H1 (cell line): ENCODE data around the gene GLTP. TPM values are rescaled to one million over a fixed set of nuclear protein-coding genes. Genes with fewer than 3 reads are reported as not detected.

Source experiments
- CTCF ChIA-PET: fragments of 300-600 bp; sonication (Branson Sonifier 250); formaldehyde crosslinking; loops from one replicate; lab custom pipeline; 2021; ENCODE audit not compliant: partially characterized antibody; lab: Charles Lee
- POLR2A ChIA-PET: fragments of 300-600 bp; sonication (Branson Sonifier 250); formaldehyde crosslinking; loops from one replicate; lab custom pipeline; 2021; ENCODE audit warnings: inconsistent platforms; ENCODE audit not compliant: partially characterized antibody; lab: Charles Lee
- DNase-seq, 2 experiments: peaks; one replicate each; pipeline versions ENCODE4 v3.0.0 to v3.0.0-alpha.2; 2010 to 2022; ENCODE audit warnings: low spot score in 2 of 2, low read depth in 1 of 2, mixed read lengths in 1 of 2
- FAIRE-seq: peaks from 2 replicates; lab custom pipeline; 2011; peaks lifted over from hg19 to GRCh38; lab: Jason Lieb, UNC
- H2AFZ ChIP-seq: 2 replicates; pipeline ENCODE4 v1.8.1; 2012; ENCODE audit warnings: low read length, inconsistent platforms
- H2AK5ac ChIP-seq: 2 replicates; pipeline ENCODE4 v1.6.1; 2013; ENCODE audit warnings: low read depth, low read length
- H2BK120ac ChIP-seq: replicated peaks from 2 replicates; pipeline ENCODE3; 2013; ENCODE audit warnings: low read depth, low read length, inconsistent platforms
- H2BK12ac ChIP-seq: 2 replicates; pipeline ENCODE4 v1.6.1; 2013; ENCODE audit warnings: low read depth, low read length
- H2BK15ac ChIP-seq: 2 replicates; pipeline ENCODE4 v1.6.1; 2013; ENCODE audit warnings: low read length
- H2BK20ac ChIP-seq: 2 replicates; pipeline ENCODE4 v1.6.1; 2013; ENCODE audit warnings: low read length
- H2BK5ac ChIP-seq: 2 replicates; pipeline ENCODE4 v1.6.1; 2013; ENCODE audit warnings: low read depth, low read length
- H3K14ac ChIP-seq: 2 replicates; pipeline ENCODE4 v1.6.1; 2013; ENCODE audit warnings: inconsistent platforms; ENCODE audit not compliant: insufficient read length
- H3K18ac ChIP-seq: 2 replicates; pipeline ENCODE4 v1.6.1; 2013; ENCODE audit warnings: low read length; ENCODE audit errors: extremely low read depth
- H3K23ac ChIP-seq: 2 replicates; pipeline ENCODE4 v1.6.1; 2013; ENCODE audit warnings: inconsistent platforms; ENCODE audit not compliant: insufficient read length
- H3K23me2 ChIP-seq: 2 replicates; pipeline ENCODE4 v1.6.1; 2013; ENCODE audit warnings: low read depth, low read length
- H3K27ac ChIP-seq: 2 replicates; pipeline ENCODE4 v1.6.1; 2011; ENCODE audit warnings: low read depth, low read length, inconsistent platforms
- H3K27me3 ChIP-seq, 4 experiments: replicated peaks in 1 of 4; 1 replicate in 1 of 4; 2 replicates in 3 of 4; pipeline versions ENCODE4 v1.6.1 to v1.8.1; 2011 to 2013; ENCODE audit warnings: low read length in 3 of 4, mild to moderate bottlenecking in 3 of 4, inconsistent platforms in 2 of 4, mixed read lengths in 2 of 4, moderate library complexity in 1 of 4; ENCODE audit not compliant: control insufficient read depth in 3 of 4, insufficient read depth in 3 of 4; ENCODE audit errors: extremely low read depth in 1 of 4
- H3K36me3 ChIP-seq, 4 experiments: 2 replicates each; pipeline versions ENCODE4 v1.6.1 to v1.8.1; 2011 to 2013; ENCODE audit warnings: mild to moderate bottlenecking in 4 of 4, low read length in 3 of 4, moderate library complexity in 2 of 4, control low read depth in 1 of 4, inconsistent platforms in 1 of 4; ENCODE audit not compliant: insufficient read depth in 4 of 4, control insufficient read depth in 2 of 4
- H3K4ac ChIP-seq: replicated peaks from 2 replicates; pipeline ENCODE3; 2013; ENCODE audit warnings: low read length, low read depth, mixed read lengths, inconsistent platforms; ENCODE audit not compliant: insufficient read length
- H3K4me1 ChIP-seq, 4 experiments: replicated peaks in 1 of 4; 1 replicate in 1 of 4; 2 replicates in 3 of 4; pipeline versions ENCODE4 v1.6.1 to v1.8.1; 2011 to 2013; ENCODE audit warnings: low read length in 3 of 4, inconsistent platforms in 2 of 4, mixed read lengths in 1 of 4; ENCODE audit not compliant: insufficient read depth in 4 of 4, control insufficient read depth in 3 of 4
- H3K4me2 ChIP-seq, 2 experiments: 2 replicates each; pipeline versions ENCODE4 v1.6.1 to v1.8.1; 2011 to 2013; ENCODE audit warnings: low read depth in 2 of 2, low read length in 2 of 2, control low read depth in 1 of 2, inconsistent platforms in 1 of 2, mild to moderate bottlenecking in 1 of 2; ENCODE audit not compliant: insufficient read depth in 1 of 2
- H3K4me3 ChIP-seq, 4 experiments: fragments of 200-600, 300-600 bp in 1 of 4; sonication (generic), shearing (Covaris generic), sonication (Bioruptor Twin) in 1 of 4; 2 replicates each; pipeline versions ENCODE4 v1.5.1 to v1.8.1; 2011 to 2016; ENCODE audit warnings: low read length in 4 of 4, low read depth in 3 of 4, control low read depth in 2 of 4, inconsistent platforms in 2 of 4, mild to moderate bottlenecking in 2 of 4, mixed read lengths in 1 of 4, moderate library complexity in 1 of 4; ENCODE audit not compliant: insufficient read depth in 2 of 4; ENCODE audit errors: extremely low read depth in 1 of 4
- H3K56ac ChIP-seq: replicated peaks from 2 replicates; pipeline ENCODE3; 2013; ENCODE audit warnings: low read depth, mild to moderate bottlenecking, mixed read lengths, low read length, inconsistent platforms; ENCODE audit not compliant: insufficient read length
- H3K79me1 ChIP-seq: 2 replicates; pipeline ENCODE4 v1.6.1; 2013; ENCODE audit warnings: low read depth, low read length, control low read depth
- H3K79me2 ChIP-seq, 2 experiments: 2 replicates each; pipeline versions ENCODE4 v1.6.1 to v1.8.1; 2012 to 2013; ENCODE audit warnings: low read length in 2 of 2, mild to moderate bottlenecking in 2 of 2, inconsistent platforms in 1 of 2; ENCODE audit not compliant: insufficient read depth in 2 of 2, control insufficient read depth in 1 of 2
- H3K9ac ChIP-seq, 4 experiments: replicated peaks in 1 of 4; 1 replicate in 1 of 4; 2 replicates in 3 of 4; pipeline versions ENCODE4 v1.6.1 to v1.8.1; 2011 to 2013; ENCODE audit warnings: low read depth in 3 of 4, low read length in 3 of 4, control low read depth in 2 of 4, mild to moderate bottlenecking in 2 of 4, moderate library complexity in 2 of 4, inconsistent platforms in 1 of 4; ENCODE audit errors: extremely low read depth in 1 of 4
- H3K9me3 ChIP-seq, 2 experiments: 2 replicates each; pipeline versions ENCODE4 v1.6.1 to v1.8.1; 2012 to 2013; ENCODE audit warnings: mild to moderate bottlenecking in 2 of 2, moderate library complexity in 2 of 2, control low read depth in 1 of 2, inconsistent platforms in 1 of 2, low read depth in 1 of 2, low read length in 1 of 2, mixed read lengths in 1 of 2; ENCODE audit not compliant: insufficient read depth in 2 of 2
- H4K20me1 ChIP-seq, 2 experiments: replicated peaks in 1 of 2; 2 replicates each; pipeline versions ENCODE3 to v1.8.1; 2011 to 2013; ENCODE audit warnings: inconsistent platforms in 2 of 2, low read length in 2 of 2, mild to moderate bottlenecking in 1 of 2; ENCODE audit not compliant: insufficient read depth in 2 of 2, control insufficient read depth in 1 of 2
- H4K5ac ChIP-seq: 2 replicates; pipeline ENCODE4 v1.6.1; 2013; ENCODE audit warnings: low read length, low read depth, mixed read lengths, inconsistent platforms; ENCODE audit not compliant: insufficient read length
- H4K8ac ChIP-seq: 2 replicates; pipeline ENCODE4 v1.8.0; 2013; ENCODE audit warnings: mild to moderate bottlenecking, moderate library complexity, low read length, inconsistent platforms; ENCODE audit not compliant: insufficient read depth; ENCODE audit errors: extremely low read depth
- H4K91ac ChIP-seq: replicated peaks from 2 replicates; pipeline ENCODE3; 2013; ENCODE audit warnings: low read length, mixed read lengths, inconsistent platforms; ENCODE audit not compliant: insufficient read length
- ASH2L ChIP-seq: fragments of 200-600, 300-600 bp; sonication (generic); IDR thresholded peaks from one replicate; pipeline ENCODE4 v1.7.1; 2017; ENCODE audit warnings: low read length
- BACH1 ChIP-seq: IDR thresholded peaks from 2 replicates; pipeline ENCODE4 v1.6.1; 2012; ENCODE audit warnings: low read length, improper control_type of control experiment
- CBX5 ChIP-seq: fragments of 300-800, 300-1000 bp; sonication (generic); IDR thresholded peaks from 2 replicates; pipeline ENCODE4 v1.7.1; 2016; ENCODE audit warnings: antibody characterized with exemption, low read length, low read depth
- CEBPB ChIP-seq: IDR thresholded peaks from 2 replicates; pipeline ENCODE4 v1.6.1; 2012; ENCODE audit warnings: low read depth, low read length
- CREB1 ChIP-seq: IDR thresholded peaks from 2 replicates; pipeline ENCODE4 v1.6.1; 2012; ENCODE audit warnings: inconsistent platforms
- KDM4A ChIP-seq: IDR thresholded peaks from one replicate; pipeline ENCODE4 v1.7.1; 2012; ENCODE audit warnings: low read depth, mild to moderate bottlenecking, moderate library complexity, low read length, inconsistent platforms; ENCODE audit not compliant: severe bottlenecking
- MAFK ChIP-seq: IDR thresholded peaks from 2 replicates; pipeline ENCODE4 v1.6.1; 2012; ENCODE audit warnings: low read depth, mild to moderate bottlenecking, improper control_type of control experiment, low read length
- POLR2AphosphoS5 ChIP-seq: IDR thresholded peaks from 2 replicates; pipeline ENCODE4 v1.6.1; 2011; ENCODE audit warnings: low read depth, low read length
- RAD21 ChIP-seq, 2 experiments: IDR thresholded peaks in 1 of 2; conservative IDR thresholded peaks in 1 of 2; 2 replicates each; pipeline ENCODE4 v1.6.1; 2011; ENCODE audit warnings: low read depth in 2 of 2, low read length in 2 of 2, improper control_type of control experiment in 1 of 2, inconsistent platforms in 1 of 2, mild to moderate bottlenecking in 1 of 2, moderate library complexity in 1 of 2
- RFX5 ChIP-seq: IDR thresholded peaks from 2 replicates; pipeline ENCODE4 v1.6.1; 2011; ENCODE audit warnings: low read depth, low read length, improper control_type of control experiment, borderline replicate concordance
- SIN3A ChIP-seq, 2 experiments: IDR thresholded peaks in 1 of 2; conservative IDR thresholded peaks in 1 of 2; 2 replicates each; pipeline ENCODE4 v1.6.1; 2011 to 2012; ENCODE audit warnings: low read length in 2 of 2, improper control_type of control experiment in 1 of 2, low read depth in 1 of 2, mild to moderate bottlenecking in 1 of 2
- SIRT6 ChIP-seq: IDR thresholded peaks from one replicate; pipeline ENCODE4 v1.7.1; 2012; ENCODE audit warnings: low read length, inconsistent platforms
- SP1 ChIP-seq: IDR thresholded peaks from 2 replicates; pipeline ENCODE4 v1.6.1; 2011; ENCODE audit warnings: low read depth, low read length
- SRF ChIP-seq: IDR thresholded peaks from 2 replicates; pipeline ENCODE4 v1.6.1; 2011; ENCODE audit warnings: mild to moderate bottlenecking, low read depth, low read length, moderate library complexity
- TBP ChIP-seq: IDR thresholded peaks from 2 replicates; pipeline ENCODE4 v1.6.1; 2011; ENCODE audit warnings: low read depth, low read length, improper control_type of control experiment
- ZNF274 ChIP-seq: IDR thresholded peaks from 2 replicates; pipeline ENCODE4 v1.7.0; 2012; ENCODE audit warnings: low read length, borderline replicate concordance; ENCODE audit errors: extremely low read depth
- WGBS, 2 experiments: shearing (Covaris generic) in 1 of 2; methylation state at CpG; one replicate each; pipeline versions ENCODE4 v1.1.6 to v1.1.7; 2013 to 2015; ENCODE audit warnings: low lambda C conversion rate in 2 of 2, mixed read lengths in 2 of 2, inconsistent platforms in 1 of 2, low coverage in 1 of 2, missing lambda C conversion rate in 1 of 2; ENCODE audit not compliant: insufficient replicate concordance in 2 of 2, insufficient coverage in 1 of 2, insufficient read length in 1 of 2; ENCODE audit errors: extremely low coverage in 1 of 2, missing lambda C conversion rate in 1 of 2; 5-methylcytosine and 5-hydroxymethylcytosine counted together
- polyA plus RNA-seq, 7 experiments: library from polyadenylated mRNA; depleted of rRNA in 3 of 7; stranded (reverse) in 5 of 7; unstranded in 2 of 7; fragments of >200 nt in 5 of 7; fragments of 200-250 nt in 2 of 7; gene quantifications; 1 replicate in 5 of 7; 2 replicates in 1 of 7; 4 replicates in 1 of 7; pipeline versions ENCODE4 v1.2.1 to v1.2.3, GENCODE V29; 2011 to 2013; ENCODE audit warnings: missing spikeins in 2 of 7, mixed read lengths in 2 of 7
- total RNA-seq: library from RNA; stranded (reverse); fragmentation: NEBNext Ultra II Directional; extraction: Animal tissue kit (Norgen Biotek cat#: 25700); gene quantifications from 2 replicates; pipeline ENCODE4 v1.2.1, GENCODE V29; 2021

The GLTP gene
- total and polyA plus RNA-seq, 2 of the 8 experiments (the other 6 are each of a cell fraction or from before 2014, with no cell fraction given): 9.8 to 26.1 TPM

DNA sequence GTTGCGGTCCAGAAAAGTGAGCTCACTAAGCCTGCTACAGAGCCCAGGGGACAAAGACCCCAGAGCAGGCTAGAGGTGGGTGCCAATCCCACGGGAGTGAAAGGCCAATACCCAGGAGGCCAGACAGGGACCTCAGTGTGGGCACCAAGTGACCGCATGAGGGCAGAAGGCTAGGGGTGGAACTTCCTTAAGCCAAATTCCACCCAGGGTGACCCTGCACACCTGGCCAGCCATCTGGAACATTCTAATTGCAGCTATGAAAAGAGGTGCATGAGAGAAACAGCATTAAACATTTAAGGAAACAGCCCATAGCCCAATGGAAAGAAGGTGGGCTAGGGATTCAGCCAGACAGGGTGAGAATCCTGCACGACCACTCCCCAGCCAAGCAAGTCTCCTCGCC is 19.4 kb downstream of the GLTP start:
- H2BK12ac ChIP-seq: no peak overlapping the region
- peaks cover 2% of the 10 kb centered on the region in 2 experiments for H4K20me1 ChIP-seq
- H2AFZ ChIP-seq: no peak overlapping the region
- no peak overlapping the region for H3K4me3 ChIP-seq
- no peak overlapping the region for H3K14ac ChIP-seq
- no peaks in the 10 kb centered on the region; a peak in 3 of 8 replicates for H3K36me3 ChIP-seq
- no peak overlapping the region for H3K27ac ChIP-seq
- H3K4ac ChIP-seq: no peak overlapping the region
- H3K23me2 ChIP-seq: no peaks in the 10 kb centered on the region
- no peak overlapping the region for H4K91ac ChIP-seq
- H3K4me1 ChIP-seq: peaks cover 0 to 6% (median 4%) of the 10 kb centered on the region in 4 experiments; a peak in 4 of 7 replicates
- no peak overlapping the region for H2BK15ac ChIP-seq
- no peak overlapping the region for H2AK5ac ChIP-seq
- CTCF ChIA-PET: interaction anchor here (0.6 to 2.0 kb wide), 4 partner anchors 9 to 50 kb away, joined by 3 to 13 read pairs (median 4); no protein-coding TSS in a partner anchor
- H3K18ac ChIP-seq: no peak overlapping the region
- no peak overlapping the region for H4K5ac ChIP-seq
- H2BK5ac ChIP-seq: no peak overlapping the region; the same call in 1 of the 2 replicates
- no peaks in the 10 kb centered on the region; the same call in none of the 2 replicates for H3K79me1 ChIP-seq
- no peak overlapping the region; the same call in 1 of the 2 replicates for H4K8ac ChIP-seq
- H2BK20ac ChIP-seq: no peak overlapping the region
- POLR2A ChIA-PET: no interaction called here
- H3K9me3 ChIP-seq: no peaks in the 10 kb centered on the region
- H3K27me3 ChIP-seq: no peaks in the 10 kb centered on the region
- H2BK120ac ChIP-seq: no peak overlapping the region
- FAIRE-seq (no peak), DNase-seq (no peak)
- no peak overlapping the region for H3K56ac ChIP-seq
- H3K4me2 ChIP-seq: no peak overlapping the region
- no peaks in the 10 kb centered on the region; a peak in 1 of 4 replicates for H3K79me2 ChIP-seq
- WGBS, 2 experiments: 94% methylated on average over 5 of the region's 5 CpGs; no CpG with 5 or more reads in 1 of the 2 experiments
- no peak overlapping the region for H3K9ac ChIP-seq
- no peak overlapping the region for H3K23ac ChIP-seq
- TF ChIP-seq ASH2L (no peak), SRF (no peak), RFX5 (no peak), CEBPB (no peak), KDM4A (no peak), MAFK (no peak), TBP (no peak), SP1 (no peak), CBX5 (no peak), SIN3A (conservative IDR thresholded peaks at IDR 0.05 in 1 of 2, IDR thresholded peaks at IDR 0.05 in 1 of 2; ENCODE audit: low read depth in 1 of 2, low read length in 2 of 2) (no peak), SIRT6 (no peak), BACH1 (no peak), CREB1 (no peak), ZNF274 (no peak), POLR2AphosphoS5 (no peak), RAD21 (IDR thresholded peaks at IDR 0.05 in 1 of 2, conservative IDR thresholded peaks at IDR 0.05 in 1 of 2; ENCODE audit: low read depth in 2 of 2, low read length in 2 of 2) (no peak)
